ENCODE results near the gene KLK15. TPM values are rescaled to one million over a fixed set of nuclear protein-coding genes. Genes with fewer than 3 reads are reported as not detected.
"Not testable (repeated sequence)": the region's sequence is repeated elsewhere in the genome, so short reads cannot be mapped to it uniquely, and the experiment has no call there.

The KLK15 gene
- total RNA-seq, 1 donor from 2014 or later = not detected

DNA sequence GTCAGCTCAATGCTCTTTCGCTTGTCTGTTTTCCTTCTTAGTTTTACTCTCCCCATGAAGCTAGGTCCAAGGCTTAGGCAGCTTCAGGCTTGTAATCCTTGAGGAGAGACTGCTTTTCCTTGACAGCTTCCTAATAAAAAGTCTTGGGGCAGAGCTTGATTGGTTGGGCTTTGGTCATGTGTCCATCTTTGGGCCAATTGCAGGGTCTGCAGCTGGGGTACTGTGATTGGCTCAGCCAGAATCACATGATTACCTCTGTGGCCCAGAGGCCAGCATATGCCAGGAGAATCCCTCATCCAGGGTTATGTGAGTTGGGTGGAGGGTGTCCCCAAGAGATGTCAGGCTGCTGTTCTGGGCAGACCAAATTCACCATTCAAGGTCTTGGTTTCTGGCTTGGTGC lies 17.9 kb downstream of the KLK15 start:
- no peaks in the 10 kb centered on the region for H3K36me3 ChIP-seq (ENCODE audit: control insufficient read depth in 3 of 3, insufficient read depth in 3 of 3, low read length in 3 of 3)
- H3K4me1 ChIP-seq (ENCODE audit: control insufficient read depth in 3 of 3, insufficient read depth in 3 of 3, low read length in 3 of 3) = peaks cover 0 to 5% (median 4%) of the 10 kb centered on the region in 3 donors
- no peak overlapping the region for H3K27ac ChIP-seq (ENCODE audit: low read depth, low read length)
- H3K9me3 ChIP-seq (ENCODE audit: control insufficient read depth in 3 of 3, low read length in 3 of 3) = no peaks in the 10 kb centered on the region
- no peak overlapping the region for H3K4me3 ChIP-seq (ENCODE audit: low read length in 3 of 3)
- H3K27me3 ChIP-seq (ENCODE audit: control insufficient read depth in 3 of 3, insufficient read depth in 3 of 3, low read length in 3 of 3) = peaks cover 37 to 44% (median 40%) of the 10 kb centered on the region in 3 donors
- no peak overlapping the region for H3K9ac ChIP-seq (ENCODE audit: low read depth in 1 of 3, low read length in 3 of 3)

GRCh38 chr19:50814883-50815282 lies 18.5 kb downstream of the KLK15 start:
- Histone ChIP-seq H3K27ac (ENCODE audit: low read depth, low read length) (no peak overlapping the region), H3K4me3 (ENCODE audit: low read length in 3 of 3) (no peak overlapping the region), H3K4me1 (ENCODE audit: control insufficient read depth in 3 of 3, insufficient read depth in 3 of 3, low read length in 3 of 3) (peaks cover 0 to 5% (median 4%) of the 10 kb centered on the region in 3 donors), H3K36me3 (ENCODE audit: control insufficient read depth in 3 of 3, insufficient read depth in 3 of 3, low read length in 3 of 3) (no peaks in the 10 kb centered on the region), H3K27me3 (ENCODE audit: control insufficient read depth in 3 of 3, insufficient read depth in 3 of 3, low read length in 3 of 3) (peaks cover 32 to 40% (median 36%) of the 10 kb centered on the region in 3 donors), H3K9ac (ENCODE audit: low read depth in 1 of 3, low read length in 3 of 3) (no peak overlapping the region), H3K9me3 (ENCODE audit: control insufficient read depth in 3 of 3, low read length in 3 of 3) (no peaks in the 10 kb centered on the region)

DNA sequence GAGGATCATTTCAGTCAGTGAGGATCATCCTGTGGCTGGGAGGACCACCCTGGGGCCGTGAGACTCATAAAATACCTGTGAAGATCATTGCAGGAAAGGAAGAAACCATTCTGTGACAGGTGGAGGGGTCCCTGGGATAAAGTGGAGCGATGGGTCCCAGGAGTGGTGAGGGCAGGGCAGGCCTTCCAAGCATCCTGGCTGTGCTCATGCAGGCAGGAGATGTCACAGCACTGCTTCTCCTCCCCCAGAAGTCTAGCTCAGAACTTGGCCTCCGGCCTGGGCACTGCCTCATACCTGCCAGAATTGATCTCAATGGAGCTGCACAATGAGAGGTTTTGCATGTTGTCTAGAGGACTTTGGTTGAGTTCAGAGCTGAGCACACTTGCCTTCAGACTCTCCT lies 20.9 kb downstream of the KLK15 start:
- Histone ChIP-seq H3K27ac (ENCODE audit: low read depth, low read length) (no peak overlapping the region), H3K27me3 (ENCODE audit: control insufficient read depth in 3 of 3, insufficient read depth in 3 of 3, low read length in 3 of 3) (peaks cover 10 to 16% (median 12%) of the 10 kb centered on the region in 3 donors), H3K36me3 (ENCODE audit: control insufficient read depth in 3 of 3, insufficient read depth in 3 of 3, low read length in 3 of 3) (no peaks in the 10 kb centered on the region), H3K4me3 (ENCODE audit: low read length in 3 of 3) (no peak overlapping the region), H3K9ac (ENCODE audit: low read depth in 1 of 3, low read length in 3 of 3) (no peak overlapping the region), H3K4me1 (ENCODE audit: control insufficient read depth in 3 of 3, insufficient read depth in 3 of 3, low read length in 3 of 3) (no peaks in the 10 kb centered on the region), H3K9me3 (ENCODE audit: control insufficient read depth in 3 of 3, low read length in 3 of 3) (no peaks in the 10 kb centered on the region)

GRCh38 chr19:50811622-50812238 lies 21.6 kb downstream of the KLK15 start:
- not testable (repeated sequence) for H3K9ac ChIP-seq (ENCODE audit: low read depth in 1 of 3, low read length in 3 of 3); H3K9me3 ChIP-seq (ENCODE audit: control insufficient read depth in 3 of 3, low read length in 3 of 3); H3K36me3 ChIP-seq (ENCODE audit: control insufficient read depth in 3 of 3, insufficient read depth in 3 of 3, low read length in 3 of 3); H3K27me3 ChIP-seq (ENCODE audit: control insufficient read depth in 3 of 3, insufficient read depth in 3 of 3, low read length in 3 of 3); H3K4me3 ChIP-seq (ENCODE audit: low read length in 3 of 3); H3K4me1 ChIP-seq (ENCODE audit: control insufficient read depth in 3 of 3, insufficient read depth in 3 of 3, low read length in 3 of 3); H3K27ac ChIP-seq (ENCODE audit: low read depth, low read length)

GRCh38 chr19:50808856-50809255 lies 24.5 kb downstream of the KLK15 start:
- Histone ChIP-seq H3K4me3 (ENCODE audit: low read length in 3 of 3) (no peak overlapping the region), H3K4me1 (ENCODE audit: control insufficient read depth in 3 of 3, insufficient read depth in 3 of 3, low read length in 3 of 3) (peaks cover under 1 to 13% (median 2%) of the 10 kb centered on the region in 3 donors), H3K9me3 (ENCODE audit: control insufficient read depth in 3 of 3, low read length in 3 of 3) (no peaks in the 10 kb centered on the region), H3K27me3 (ENCODE audit: control insufficient read depth in 3 of 3, insufficient read depth in 3 of 3, low read length in 3 of 3) (peaks cover 0 to 3% (median 0%) of the 10 kb centered on the region in 3 donors), H3K27ac (ENCODE audit: low read depth, low read length) (no peak overlapping the region), H3K9ac (ENCODE audit: low read depth in 1 of 3, low read length in 3 of 3) (no peak overlapping the region), H3K36me3 (ENCODE audit: control insufficient read depth in 3 of 3, insufficient read depth in 3 of 3, low read length in 3 of 3) (no peaks in the 10 kb centered on the region)

DNA sequence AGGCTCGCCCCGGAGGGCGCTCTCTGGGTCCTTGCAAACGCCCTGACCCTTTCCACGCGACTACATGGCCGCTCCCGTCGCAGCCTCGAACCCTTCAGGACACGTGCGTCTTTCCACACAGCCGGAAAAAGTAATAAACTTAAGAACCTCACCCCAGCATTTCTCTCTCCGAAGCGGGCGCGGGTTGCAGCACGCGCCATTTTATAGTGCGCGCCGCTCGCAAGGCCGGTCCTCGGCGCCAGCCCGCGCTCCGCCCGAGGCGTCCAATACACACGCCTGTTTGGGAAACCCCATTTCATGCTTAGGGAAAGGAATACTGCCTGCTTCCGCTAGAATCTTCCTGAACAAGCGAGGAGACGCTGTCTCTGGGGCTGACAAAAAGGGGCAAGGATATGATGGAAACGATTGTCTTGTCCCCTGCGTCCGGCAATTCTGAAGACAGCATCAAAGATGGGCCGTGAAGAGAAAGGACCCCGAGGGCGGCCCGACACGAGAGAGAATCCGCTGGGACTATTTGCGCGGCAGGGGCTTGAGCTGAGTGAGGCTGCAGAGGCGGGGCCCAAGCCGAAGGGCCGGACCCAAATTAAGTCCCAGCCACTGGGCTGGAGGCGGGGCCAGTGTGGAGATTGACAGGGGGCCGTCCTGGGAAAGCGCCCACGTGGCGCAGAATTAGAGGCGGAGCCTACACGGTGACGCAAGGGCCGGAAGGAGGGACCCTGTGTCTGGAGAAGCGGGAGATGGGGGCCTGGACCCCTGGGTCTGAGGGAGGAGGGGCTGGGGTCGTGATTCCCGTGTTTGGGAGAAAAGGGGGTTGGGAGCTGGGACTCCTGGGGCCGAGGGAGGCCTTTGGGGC lies 28.7 kb downstream of the KLK15 start:
- Histone ChIP-seq H3K9me3 (ENCODE audit: control insufficient read depth in 3 of 3, low read length in 3 of 3) (no peaks in the 10 kb centered on the region), H3K4me1 (ENCODE audit: control insufficient read depth in 3 of 3, insufficient read depth in 3 of 3, low read length in 3 of 3) (peaks cover 14 to 32% (median 14%) of the 10 kb centered on the region in 3 donors), H3K27me3 (ENCODE audit: control insufficient read depth in 3 of 3, insufficient read depth in 3 of 3, low read length in 3 of 3) (no peaks in the 10 kb centered on the region), H3K9ac (ENCODE audit: low read depth in 1 of 3, low read length in 3 of 3) (peak overlapping the region; percentile 94 to 100 (median 100)), H3K27ac (ENCODE audit: low read depth, low read length) (peak overlapping the region; percentile 93), H3K36me3 (ENCODE audit: control insufficient read depth in 3 of 3, insufficient read depth in 3 of 3, low read length in 3 of 3) (peaks cover 7 to 12% (median 10%) of the 10 kb centered on the region in 3 donors), H3K4me3 (ENCODE audit: low read length in 3 of 3) (peak overlapping the region; percentile 85 to 94 (median 93))

- peaks cover 14 to 32% (median 14%) of the 10 kb centered on the region in 3 donors for H3K4me1 ChIP-seq (ENCODE audit: control insufficient read depth in 3 of 3, insufficient read depth in 3 of 3, low read length in 3 of 3)
- H3K9ac ChIP-seq (ENCODE audit: low read depth in 1 of 3, low read length in 3 of 3) = peak overlapping the region; percentile 94 to 100 (median 100)
- H3K36me3 ChIP-seq (ENCODE audit: control insufficient read depth in 3 of 3, insufficient read depth in 3 of 3, low read length in 3 of 3) = peaks cover 10 to 14% (median 11%) of the 10 kb centered on the region in 3 donors
- peak overlapping the region; percentile 93 for H3K27ac ChIP-seq (ENCODE audit: low read depth, low read length)
- no peaks in the 10 kb centered on the region for H3K9me3 ChIP-seq (ENCODE audit: control insufficient read depth in 3 of 3, low read length in 3 of 3)
- H3K4me3 ChIP-seq (ENCODE audit: low read length in 3 of 3) = peak overlapping the region; percentile 85 to 94 (median 93)
- H3K27me3 ChIP-seq (ENCODE audit: control insufficient read depth in 3 of 3, insufficient read depth in 3 of 3, low read length in 3 of 3) = no peaks in the 10 kb centered on the region
Measured at GRCh38 chr19:50803633-50804419, 29.5 kb downstream of the KLK15 start.

- Histone ChIP-seq H3K36me3 (ENCODE audit: control insufficient read depth in 3 of 3, insufficient read depth in 3 of 3, low read length in 3 of 3) (peaks cover 30 to 35% (median 30%) of the 10 kb centered on the region in 3 donors), H3K4me1 (ENCODE audit: control insufficient read depth in 3 of 3, insufficient read depth in 3 of 3, low read length in 3 of 3) (peaks cover 14 to 28% (median 14%) of the 10 kb centered on the region in 3 donors)
Measured at GRCh38 chr19:50801107-50801506, 32.3 kb downstream of the KLK15 start.

DNA sequence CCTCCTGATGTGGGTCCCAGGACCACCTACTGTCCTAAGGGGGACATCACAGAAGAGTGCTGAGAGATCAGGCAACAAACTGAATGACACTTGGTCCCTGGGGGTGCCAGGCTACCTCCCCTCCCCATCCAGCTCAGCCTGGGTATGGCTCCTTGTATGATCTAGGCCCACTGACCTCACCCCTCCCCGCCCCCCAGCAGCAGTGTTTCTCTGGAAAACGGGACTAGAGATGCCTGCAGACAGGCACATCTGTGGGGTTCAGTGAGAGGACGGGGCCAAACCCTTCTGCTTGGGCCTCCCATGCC lies 33.9 kb downstream of the KLK15 start:
- Histone ChIP-seq H3K27ac (ENCODE audit: low read depth, low read length) (no peak overlapping the region), H3K9ac (ENCODE audit: low read depth in 1 of 3, low read length in 3 of 3) (no peak overlapping the region), H3K36me3 (ENCODE audit: control insufficient read depth in 3 of 3, insufficient read depth in 3 of 3, low read length in 3 of 3) (peaks cover 35 to 40% (median 37%) of the 10 kb centered on the region in 3 donors), H3K27me3 (ENCODE audit: control insufficient read depth in 3 of 3, insufficient read depth in 3 of 3, low read length in 3 of 3) (no peaks in the 10 kb centered on the region), H3K4me1 (ENCODE audit: control insufficient read depth in 3 of 3, insufficient read depth in 3 of 3, low read length in 3 of 3) (peaks cover 12 to 19% (median 14%) of the 10 kb centered on the region in 3 donors), H3K4me3 (ENCODE audit: low read length in 3 of 3) (no peak overlapping the region), H3K9me3 (ENCODE audit: control insufficient read depth in 3 of 3, low read length in 3 of 3) (no peaks in the 10 kb centered on the region)

More at GRCh38 chr19:50801107-50801506, 32.3 kb downstream of the KLK15 start:
- no peak overlapping the region for H3K4me3 ChIP-seq (ENCODE audit: low read length in 3 of 3)
- H3K27ac ChIP-seq (ENCODE audit: low read depth, low read length) = no peak overlapping the region
- no peaks in the 10 kb centered on the region for H3K9me3 ChIP-seq (ENCODE audit: control insufficient read depth in 3 of 3, low read length in 3 of 3)
- H3K9ac ChIP-seq (ENCODE audit: low read depth in 1 of 3, low read length in 3 of 3) = no peak overlapping the region
- H3K27me3 ChIP-seq (ENCODE audit: control insufficient read depth in 3 of 3, insufficient read depth in 3 of 3, low read length in 3 of 3) = no peaks in the 10 kb centered on the region
